HG02840 (cell line): Measurements from ENCODE around the gene TMEM205.
"Not testable (repeated sequence)": the region's sequence is repeated elsewhere in the genome, so short reads cannot be mapped to it uniquely, and the experiment has no call there.

ENCODE experiments used
- ATAC-seq: cut with Tn5 transposase; IDR thresholded peaks from one replicate; pipeline ENCODE4 v1.9.1; 2021; ENCODE audit warnings: mild to moderate bottlenecking, moderate library complexity, moderate number of reproducible peaks; ENCODE audit not compliant: unreplicated experiment, low FRiP score

Gene TMEM205

DNA sequence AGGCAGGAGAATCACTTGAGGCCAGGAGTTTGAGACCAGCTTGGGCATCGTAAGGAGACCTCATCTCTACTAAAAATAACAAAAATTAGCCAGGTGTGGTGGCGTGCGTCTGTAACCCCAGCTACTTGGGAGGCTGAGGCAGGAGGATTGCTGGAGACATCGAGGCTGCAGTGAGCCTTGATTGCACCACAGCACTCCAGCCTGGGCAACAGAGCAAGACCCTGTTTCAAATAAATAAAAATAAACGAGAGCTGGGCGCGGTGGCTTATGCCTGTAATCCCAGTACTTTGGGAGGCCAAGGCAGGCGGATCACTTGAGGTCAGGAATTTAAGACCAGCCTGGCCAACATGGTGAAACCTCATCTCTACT lies 6.0 kb downstream of the TMEM205 start:
- not testable (repeated sequence) for ATAC-seq

DNA sequence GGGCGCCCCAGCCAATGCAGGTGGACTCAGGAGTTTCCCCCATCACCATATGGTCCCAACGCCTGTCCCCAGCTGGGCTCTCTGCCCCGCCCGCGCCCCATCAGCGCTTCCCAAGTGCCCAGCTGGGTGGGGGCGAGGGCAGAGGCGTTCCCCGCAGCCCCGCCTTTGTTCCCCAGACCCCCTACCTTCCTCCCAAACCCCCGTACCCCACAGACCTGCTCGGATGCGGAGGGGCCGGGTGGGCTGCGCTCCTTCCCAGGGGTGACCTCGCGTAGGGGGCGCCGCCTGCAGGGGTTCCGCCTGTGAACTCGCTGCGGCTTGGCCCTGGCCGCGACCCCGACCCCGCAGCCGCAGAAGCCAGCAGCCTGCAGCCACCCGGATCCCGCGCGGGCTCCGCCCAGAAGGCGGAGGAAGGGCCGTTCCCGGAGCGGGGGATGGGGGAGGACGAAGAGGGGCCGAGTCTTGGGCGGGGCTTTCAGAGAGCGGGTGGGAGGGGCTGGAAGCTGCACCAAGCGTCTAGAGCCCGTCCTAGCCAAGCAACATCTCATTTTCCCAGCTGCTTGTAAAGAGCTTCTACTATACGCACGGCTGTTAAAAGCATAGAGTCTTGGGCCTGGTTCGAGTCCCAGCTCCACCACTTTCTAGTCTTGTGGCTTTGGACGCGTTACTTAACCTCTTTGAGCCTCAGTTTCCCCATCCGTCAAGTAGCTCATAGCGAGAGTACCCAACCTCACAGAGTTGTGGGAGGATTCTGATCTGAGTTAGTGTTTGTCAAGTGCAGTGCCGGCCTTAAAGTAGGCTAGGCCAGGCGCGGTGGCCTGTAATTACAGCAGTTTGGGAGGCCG lies 6.6 kb downstream of the TMEM205 start, which contains the start of gene RAB3D:
RAB3D (minus strand) TSS at position 404 of the 845 bp plus-strand sequence. CDS start 2,258 bp downstream, outside the sequence.
- peak; percentile 64 for ATAC-seq

DNA sequence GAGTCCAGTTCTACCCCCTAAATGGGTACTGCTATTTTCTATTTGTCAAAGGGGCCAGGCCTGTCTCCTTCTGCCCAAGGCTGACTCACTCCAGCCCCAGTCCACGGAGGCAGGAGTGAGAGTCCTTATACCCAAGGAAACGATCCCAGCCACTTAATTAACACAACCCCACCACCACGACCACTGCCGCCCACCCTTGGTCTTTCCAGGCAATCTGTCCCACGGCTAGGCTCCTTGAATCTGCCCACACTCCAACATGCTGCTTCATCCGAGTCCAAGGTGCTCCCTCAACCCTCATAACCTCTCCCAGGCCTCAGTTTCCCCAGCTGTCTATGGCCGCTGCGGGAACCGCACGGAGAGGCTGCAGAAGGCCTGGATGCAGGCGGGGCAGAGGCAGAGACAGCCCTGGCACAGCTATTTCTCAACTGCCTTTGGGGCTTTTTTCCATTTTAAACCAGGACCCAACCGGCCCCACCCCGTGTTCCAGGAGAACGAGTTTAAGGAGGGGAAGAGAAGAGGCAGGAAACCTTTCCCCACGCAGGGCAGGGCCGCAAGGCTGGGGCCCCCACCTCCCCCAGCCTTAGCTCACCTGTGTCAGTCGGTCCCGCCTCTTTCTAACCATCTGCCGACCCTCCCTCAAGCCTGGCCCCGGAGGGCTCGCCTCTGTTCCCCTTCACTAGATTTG lies 7.4 kb downstream of the TMEM205 start:
- no peak for ATAC-seq

DNA sequence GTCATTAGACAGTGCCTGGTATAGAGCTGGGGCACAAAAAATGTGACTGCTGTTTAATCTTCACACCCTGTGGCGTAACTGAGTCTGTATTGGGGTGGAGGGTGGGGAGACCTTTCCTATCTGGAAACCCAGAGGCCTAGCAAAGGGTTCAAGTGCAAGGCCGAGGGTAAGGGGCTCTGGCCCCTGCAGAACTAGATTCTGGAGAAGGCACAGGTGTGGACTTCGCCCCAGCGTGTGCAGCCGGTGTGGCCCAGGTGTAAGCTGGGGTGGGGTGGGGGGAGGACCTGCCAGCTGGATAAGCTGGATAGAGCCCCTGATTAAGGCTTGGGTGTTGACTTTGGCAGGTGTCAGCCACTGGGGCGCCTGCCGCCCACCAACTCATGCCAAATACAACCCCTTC lies 7.9 kb downstream of the TMEM205 start:
- no peak for ATAC-seq

DNA sequence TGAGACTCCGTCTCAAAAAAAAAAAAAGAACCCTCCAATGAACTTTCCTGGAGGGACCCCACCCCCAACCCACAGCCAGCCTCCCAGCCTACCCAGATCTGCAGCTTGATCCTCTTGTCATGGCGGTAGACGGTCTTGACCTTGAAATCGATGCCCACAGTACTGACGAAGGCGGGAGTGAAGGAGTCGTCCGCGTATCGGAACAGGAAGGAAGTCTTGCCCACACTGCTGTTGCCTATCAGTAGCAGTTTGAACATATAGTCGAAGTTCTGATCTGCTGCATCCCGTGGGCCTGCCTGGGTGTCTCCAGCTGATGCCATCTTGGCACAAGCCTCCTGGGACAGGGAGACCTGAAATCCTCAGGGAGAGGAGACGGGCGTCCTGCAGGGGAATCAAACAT lies 9.0 kb downstream of the TMEM205 start:
- no peak for ATAC-seq

DNA sequence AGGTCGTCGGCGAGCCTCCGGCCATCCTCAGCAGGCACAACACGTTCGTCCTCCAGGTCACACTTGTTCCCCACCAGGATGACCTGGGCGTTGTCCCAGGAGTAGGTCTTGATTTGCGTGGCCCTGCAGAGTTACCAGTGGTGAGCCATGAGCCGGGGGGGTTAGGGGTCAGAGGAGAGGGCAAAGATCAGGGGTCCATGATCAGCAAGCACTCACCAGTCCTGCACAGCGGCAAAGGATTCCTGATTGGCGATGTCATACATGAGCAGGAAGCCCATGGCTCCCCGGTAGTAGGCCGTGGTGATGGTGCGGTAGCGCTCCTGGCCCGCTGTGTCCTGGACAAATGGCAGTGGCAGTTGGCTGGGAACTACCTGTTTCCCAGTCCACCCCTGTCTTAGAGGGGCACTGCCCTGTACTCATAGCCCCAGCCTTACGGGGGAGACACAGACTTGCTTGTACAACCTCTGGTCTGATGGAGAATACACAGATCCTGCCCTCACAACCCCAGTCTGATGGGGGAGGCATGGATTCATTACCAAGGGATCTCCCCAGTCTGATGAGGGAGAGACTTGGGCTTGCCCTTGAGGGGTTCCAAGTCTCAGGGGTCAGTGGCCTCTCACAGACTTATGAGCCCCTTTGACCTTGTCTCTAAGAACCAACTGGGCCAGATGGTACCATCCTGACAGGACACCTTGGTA lies 10.5 kb downstream of the TMEM205 start:
- ATAC-seq = no peak

GRCh38 chr19:11333838-11334237 lies 12.2 kb downstream of the TMEM205 start:
- not testable (repeated sequence) for ATAC-seq

GRCh38 chr19:11332822-11333221 lies 13.2 kb downstream of the TMEM205 start:
- no peak for ATAC-seq

GRCh38 chr19:11331502-11331901 lies 14.6 kb downstream of the TMEM205 start:
- no peak for ATAC-seq

- no peak for ATAC-seq
Observed at GRCh38 chr19:11330127-11330526, 15.9 kb downstream of the TMEM205 start.

GRCh38 chr19:11325544-11325943 lies 20.5 kb downstream of the TMEM205 start:
- no peak for ATAC-seq

- ATAC-seq = no peak
Observed at GRCh38 chr19:11324748-11325389, 21.2 kb downstream of the TMEM205 start.

DNA sequence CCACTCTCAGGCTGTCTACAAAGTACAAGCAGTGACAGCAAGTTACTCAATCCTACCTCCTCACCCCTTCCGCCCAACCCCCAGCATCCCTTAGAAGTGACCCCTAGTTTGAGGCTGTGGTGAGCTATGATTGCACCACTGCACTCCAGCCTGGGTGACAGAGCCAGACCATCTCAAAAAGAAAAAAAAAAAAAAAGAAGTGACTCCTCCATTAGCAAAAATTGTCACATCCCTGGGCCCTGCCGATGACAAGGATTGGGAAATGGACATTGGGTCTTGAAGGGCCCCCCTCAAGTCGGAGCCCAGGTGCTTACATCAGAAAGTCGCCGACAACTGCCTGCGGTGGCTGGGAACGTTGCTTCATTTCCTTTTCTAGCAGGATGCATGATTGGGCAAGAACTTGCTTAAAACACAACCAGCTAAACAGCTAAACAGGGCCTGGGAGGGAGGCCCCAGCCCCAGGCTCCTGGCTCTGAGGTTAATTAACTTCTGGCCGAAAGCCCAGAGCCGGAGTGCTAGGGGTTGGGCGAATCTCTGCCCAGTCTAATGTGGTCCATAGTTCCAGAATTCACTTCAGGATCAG lies 21.9 kb downstream of the TMEM205 start:
- ATAC-seq = no peak

DNA sequence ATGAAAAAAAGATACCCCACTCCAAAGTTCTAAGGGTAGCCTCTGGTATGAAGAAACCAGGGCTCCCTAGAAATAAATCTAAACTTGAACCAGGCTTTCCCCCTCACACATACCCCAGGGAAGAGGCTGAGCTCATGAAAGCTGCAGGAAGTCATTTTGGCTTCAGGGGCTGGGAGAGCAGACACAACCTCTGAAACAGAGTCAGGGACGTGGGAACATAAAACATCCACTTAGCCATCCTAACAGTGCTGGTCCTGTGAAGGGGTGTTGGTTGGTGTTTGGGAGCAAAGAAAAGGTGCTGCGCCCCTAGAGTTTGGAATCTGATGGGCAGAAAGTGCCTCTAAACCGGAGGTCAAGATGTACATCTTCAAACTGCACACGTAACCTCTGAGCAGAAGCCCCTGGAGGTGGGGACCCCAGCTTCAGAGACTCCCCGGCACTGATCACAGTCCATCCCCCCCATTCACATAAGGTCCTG lies 22.4 kb downstream of the TMEM205 start:
- no peak for ATAC-seq

GRCh38 chr19:11322269-11323024 lies 23.6 kb downstream of the TMEM205 start:
- no peak for ATAC-seq

- ATAC-seq = no peak
Observed at GRCh38 chr19:11321191-11322126, 24.6 kb downstream of the TMEM205 start.

GRCh38 chr19:11320278-11320995 lies 25.6 kb downstream of the TMEM205 start:
- not testable (repeated sequence) for ATAC-seq

GRCh38 chr19:11306337-11306736 lies 39.7 kb downstream of the TMEM205 start:
- no peak for ATAC-seq
